Endothelial cell of umbilical vein (primary cell): ENCODE results near the gene NRCAM. TPM values are rescaled to one million over a fixed set of nuclear protein-coding genes. Genes with fewer than 3 reads are reported as not detected.

Experiments used
- BruUV-seq: library from RNA; stranded (reverse); fragments of 400-500 nt; replicated peaks from 2 replicates; lab custom pipeline; 2021; lab: Mats Ljungman, UMichigan
- CTCF ChIA-PET: fragments of 300-600, 350-600 bp; sonication (Branson Sonifier 250); formaldehyde crosslinking; loops from one replicate; lab custom pipeline; 2021; ENCODE audit warnings: antibody characterized with exemption, inconsistent platforms; lab: Charles Lee
- POLR2A ChIA-PET: fragments of 300-600, 350-600 bp; sonication (Branson Sonifier 250); formaldehyde crosslinking; loops from one replicate; lab custom pipeline; 2021; ENCODE audit warnings: antibody characterized with exemption, inconsistent platforms; lab: Charles Lee
- DNase-seq: peaks from one replicate; pipeline ENCODE4 v3.0.0-alpha.2; 2011; ENCODE audit warnings: low read depth, low spot score
- FAIRE-seq: peaks from 2 replicates; lab custom pipeline; 2011; peaks lifted over from hg19 to GRCh38; lab: Jason Lieb, UNC
- H2AFZ ChIP-seq: 2 replicates; pipeline ENCODE4 v1.6.0; 2012; ENCODE audit warnings: low read depth, low read length, control low read depth, inconsistent platforms
- H3K27ac ChIP-seq: 2 replicates; pipeline ENCODE4 v1.5.1; 2011; ENCODE audit warnings: low read depth, mild to moderate bottlenecking, control low read depth, low read length, moderate library complexity; ENCODE audit not compliant: insufficient read depth
- H3K27me3 ChIP-seq, 2 experiments: 2 replicates each; pipeline versions ENCODE4 v1.6.0 to v1.6.1; 2011; ENCODE audit warnings: low read length in 2 of 2, mixed read lengths in 1 of 2; ENCODE audit not compliant: control insufficient read depth in 2 of 2, insufficient read depth in 2 of 2
- H3K36me3 ChIP-seq, 2 experiments: 2 replicates in 1 of 2; 3 replicates in 1 of 2; pipeline ENCODE4 v1.5.1; 2011; ENCODE audit warnings: low read length in 2 of 2, mild to moderate bottlenecking in 1 of 2, moderate library complexity in 1 of 2; ENCODE audit not compliant: control insufficient read depth in 2 of 2, insufficient read depth in 2 of 2; ENCODE audit errors: extremely low read depth in 1 of 2
- H3K4me1 ChIP-seq: 3 replicates; pipeline ENCODE4 v1.5.1; 2011; ENCODE audit warnings: mild to moderate bottlenecking, low read length; ENCODE audit not compliant: control insufficient read depth, insufficient read depth; ENCODE audit errors: extremely low read depth
- H3K4me2 ChIP-seq: 2 replicates; pipeline ENCODE4 v1.6.1; 2011; ENCODE audit warnings: low read length, control low read depth, mixed read lengths; ENCODE audit not compliant: insufficient read depth
- H3K4me3 ChIP-seq, 3 experiments: fragments of 200-600 bp in 1 of 3; sonication (generic), shearing (Covaris generic) in 1 of 3; replicated peaks in 1 of 3; 2 replicates each; pipeline ENCODE4 v1.5.1; 2011 to 2016; ENCODE audit warnings: control low read depth in 3 of 3, low read length in 3 of 3, mild to moderate bottlenecking in 2 of 3, inconsistent platforms in 1 of 3, low read depth in 1 of 3, moderate library complexity in 1 of 3; ENCODE audit not compliant: insufficient read depth in 1 of 3
- H3K79me2 ChIP-seq: 2 replicates; pipeline ENCODE4 v1.6.0; 2012; ENCODE audit warnings: low read length, inconsistent platforms; ENCODE audit not compliant: control insufficient read depth, insufficient read depth
- H3K9ac ChIP-seq: replicated peaks from 2 replicates; pipeline ENCODE3; 2011; ENCODE audit warnings: low read length, control low read depth; ENCODE audit not compliant: insufficient read depth; ENCODE audit errors: extremely low read depth
- H3K9me1 ChIP-seq: replicated peaks from 3 replicates; pipeline ENCODE4 v1.6.0; 2011; ENCODE audit warnings: mild to moderate bottlenecking, low read length; ENCODE audit not compliant: control insufficient read depth, insufficient read depth; ENCODE audit errors: extremely low read depth
- H3K9me3 ChIP-seq: replicated peaks from 2 replicates; pipeline ENCODE4 v1.5.1; 2012; ENCODE audit warnings: low read length, inconsistent platforms; ENCODE audit not compliant: control insufficient read depth, insufficient read depth
- H4K20me1 ChIP-seq: replicated peaks from 2 replicates; pipeline ENCODE3; 2011; ENCODE audit warnings: mild to moderate bottlenecking, low read length; ENCODE audit not compliant: control insufficient read depth, insufficient read depth; ENCODE audit errors: extremely low read depth
- EZH2 ChIP-seq: IDR thresholded peaks from 2 replicates; pipeline ENCODE4 v1.6.1; 2012; ENCODE audit warnings: borderline replicate concordance, low read depth, mild to moderate bottlenecking, moderate library complexity, low read length, inconsistent platforms; ENCODE audit not compliant: severe bottlenecking
- FOS ChIP-seq: IDR thresholded peaks from 2 replicates; pipeline ENCODE4 v1.6.1; 2011; ENCODE audit warnings: mild to moderate bottlenecking, low read length, moderate library complexity, borderline replicate concordance; ENCODE audit not compliant: insufficient read depth
- GATA2 ChIP-seq: IDR thresholded peaks from 2 replicates; pipeline ENCODE4 v1.7.0; 2011; ENCODE audit warnings: low read depth, mild to moderate bottlenecking, moderate library complexity, mixed read lengths, low read length; ENCODE audit not compliant: insufficient read length, insufficient read depth
- JUN ChIP-seq: IDR thresholded peaks from 2 replicates; pipeline ENCODE4 v1.6.1; 2011; ENCODE audit warnings: borderline replicate concordance, low read depth; ENCODE audit not compliant: insufficient read length, insufficient read depth
- MYC ChIP-seq: IDR thresholded peaks from one replicate; pipeline ENCODE4 v1.6.1; 2011; ENCODE audit warnings: mild to moderate bottlenecking, low read depth, low read length
- POLR2A ChIP-seq: IDR thresholded peaks from 2 replicates; pipeline ENCODE4 v1.6.1; 2012; ENCODE audit warnings: low read depth, mild to moderate bottlenecking, control low read depth, low read length
- POLR2AphosphoS5 ChIP-seq: IDR thresholded peaks from 2 replicates; pipeline ENCODE4 v1.6.1; 2012; ENCODE audit warnings: low read depth, mild to moderate bottlenecking, control low read depth, low read length, moderate library complexity; ENCODE audit not compliant: insufficient read depth
- dilution Hi-C: fragments of 300-500 bp; cut with MboI; formaldehyde crosslinking; loops from one replicate; pipeline ENCODE4 v1.15.0; 2019; ENCODE audit warnings: low sequenced_read_pairs; ENCODE audit not compliant: extremely low pct_ligation_motif_present
- intact Hi-C: fragments of 100-400 bp; cut with micrococcal nuclease; formaldehyde crosslinking; loops from one replicate; pipeline ENCODE4 v1.10.0; 2022
- polyA plus RNA-seq, 4 experiments: library from polyadenylated mRNA; depleted of rRNA in 3 of 4; stranded (reverse) in 3 of 4; unstranded in 1 of 4; fragments of >200 nt; gene quantifications; 2 replicates each; pipeline versions ENCODE4 v1.2.1 to v1.2.3, GENCODE V29; 2011 to 2012; ENCODE audit warnings: missing spikeins in 1 of 4
- total RNA-seq: library from RNA; stranded (reverse); gene quantifications from 2 replicates; pipeline ENCODE4 v1.2.3, GENCODE V29; 2021
- TF ChIP-seq, protein P1 (sequence below), 2 donors: IDR thresholded peaks; 1 replicate in 1 of 2; 2 replicates in 1 of 2; pipeline ENCODE4 v1.5.1; 2011; ENCODE audit warnings: low read length in 2 of 2, mild to moderate bottlenecking in 2 of 2, moderate library complexity in 2 of 2, control low read depth in 1 of 2, inconsistent platforms in 1 of 2, low read depth in 1 of 2; ENCODE audit not compliant: insufficient read depth in 1 of 2; ENCODE audit errors: extremely low read depth in 1 of 2
- TF ChIP-seq, protein P2 (sequence below): IDR thresholded peaks from 2 replicates; pipeline ENCODE4 v1.6.1; 2011; ENCODE audit not compliant: insufficient read depth, insufficient read length

NRCAM gene
- total and polyA plus RNA-seq, 2 donors (not counting 3 experiments of a cell fraction or from before 2014, with no cell fraction given) = 26.0 to 47.6 TPM

DNA sequence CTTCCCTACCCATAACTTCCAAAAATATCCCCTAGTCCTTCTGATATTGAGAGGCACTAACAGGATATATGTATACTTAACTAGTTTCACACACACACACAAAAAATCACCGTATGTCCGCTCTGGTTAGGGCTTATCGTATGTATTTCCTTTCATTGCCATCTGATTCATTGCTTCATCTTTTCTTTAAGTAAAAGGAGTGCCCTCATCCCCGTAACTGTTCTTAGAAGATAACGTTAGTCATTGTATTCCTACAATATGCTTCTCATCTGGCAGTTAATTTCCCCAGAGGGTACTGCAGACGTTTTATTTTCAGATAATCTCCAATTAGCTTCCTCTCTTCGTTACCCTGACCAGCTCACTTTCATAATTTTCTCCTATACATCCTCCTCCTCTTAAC is 37.3 kb downstream of the NRCAM start:
- H4K20me1 ChIP-seq = no peaks in the 10 kb centered on the region
- H3K4me3 ChIP-seq = peak overlapping the region in 1 of 3 experiments; percentile 35
- no peaks in the 10 kb centered on the region for H3K36me3 ChIP-seq
- BruUV-seq = no TSS peak
- TF ChIP-seq GATA2 = peak; percentile 92
- no peak for TF ChIP-seq POLR2A
- no peak for TF ChIP-seq MYC
- TF ChIP-seq EZH2 = no peak
- TF ChIP-seq, protein P1, sequence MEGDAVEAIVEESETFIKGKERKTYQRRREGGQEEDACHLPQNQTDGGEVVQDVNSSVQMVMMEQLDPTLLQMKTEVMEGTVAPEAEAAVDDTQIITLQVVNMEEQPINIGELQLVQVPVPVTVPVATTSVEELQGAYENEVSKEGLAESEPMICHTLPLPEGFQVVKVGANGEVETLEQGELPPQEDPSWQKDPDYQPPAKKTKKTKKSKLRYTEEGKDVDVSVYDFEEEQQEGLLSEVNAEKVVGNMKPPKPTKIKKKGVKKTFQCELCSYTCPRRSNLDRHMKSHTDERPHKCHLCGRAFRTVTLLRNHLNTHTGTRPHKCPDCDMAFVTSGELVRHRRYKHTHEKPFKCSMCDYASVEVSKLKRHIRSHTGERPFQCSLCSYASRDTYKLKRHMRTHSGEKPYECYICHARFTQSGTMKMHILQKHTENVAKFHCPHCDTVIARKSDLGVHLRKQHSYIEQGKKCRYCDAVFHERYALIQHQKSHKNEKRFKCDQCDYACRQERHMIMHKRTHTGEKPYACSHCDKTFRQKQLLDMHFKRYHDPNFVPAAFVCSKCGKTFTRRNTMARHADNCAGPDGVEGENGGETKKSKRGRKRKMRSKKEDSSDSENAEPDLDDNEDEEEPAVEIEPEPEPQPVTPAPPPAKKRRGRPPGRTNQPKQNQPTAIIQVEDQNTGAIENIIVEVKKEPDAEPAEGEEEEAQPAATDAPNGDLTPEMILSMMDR (IDR thresholded peaks at IDR 0.05; ENCODE audit: extremely low read depth in 1 of 2, insufficient read depth in 1 of 2, low read depth in 1 of 2, low read length in 2 of 2) = no peak
- TF ChIP-seq POLR2AphosphoS5 = peak; percentile 46
- TF ChIP-seq, protein P2, sequence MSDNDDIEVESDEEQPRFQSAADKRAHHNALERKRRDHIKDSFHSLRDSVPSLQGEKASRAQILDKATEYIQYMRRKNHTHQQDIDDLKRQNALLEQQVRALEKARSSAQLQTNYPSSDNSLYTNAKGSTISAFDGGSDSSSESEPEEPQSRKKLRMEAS = no peak
- TF ChIP-seq JUN = peak; percentile 66
- TF ChIP-seq FOS = peak; percentile 32
- H3K9me3 ChIP-seq = no peaks in the 10 kb centered on the region
- POLR2A ChIA-PET = no interaction called here
- intact Hi-C loops (no loop called here), dilution Hi-C loops (no loop called here)
- no peaks in the 10 kb centered on the region for H3K27me3 ChIP-seq
- H3K27ac ChIP-seq = peak overlapping the region; percentile 99
- peaks cover 56% of the 10 kb centered on the region for H3K79me2 ChIP-seq
- CTCF ChIA-PET = interaction anchor here (0.6 to 4.2 kb wide), 5 partner anchors 12 to 78 kb away, joined by 3 to 20 read pairs (median 3); partner anchors contain the start of gene NRCAM
- FAIRE-seq (peak; percentile 76), DNase-seq (peak; percentile 85)
- peak overlapping the region; percentile 91 for H3K4me2 ChIP-seq
- peaks cover 81% of the 10 kb centered on the region for H3K4me1 ChIP-seq
- no peaks in the 10 kb centered on the region for H3K9me1 ChIP-seq
- no peak overlapping the region for H2AFZ ChIP-seq
- peak overlapping the region; percentile 89 for H3K9ac ChIP-seq
